ENCODE results near the gene SF3A1. TPM values are rescaled to one million over a fixed set of nuclear protein-coding genes. Genes with fewer than 3 reads are reported as not detected.

SF3A1 gene
- total and polyA plus RNA-seq, 3 donors from 2014 or later, result 159 to 272 (median 174) TPM

DNA sequence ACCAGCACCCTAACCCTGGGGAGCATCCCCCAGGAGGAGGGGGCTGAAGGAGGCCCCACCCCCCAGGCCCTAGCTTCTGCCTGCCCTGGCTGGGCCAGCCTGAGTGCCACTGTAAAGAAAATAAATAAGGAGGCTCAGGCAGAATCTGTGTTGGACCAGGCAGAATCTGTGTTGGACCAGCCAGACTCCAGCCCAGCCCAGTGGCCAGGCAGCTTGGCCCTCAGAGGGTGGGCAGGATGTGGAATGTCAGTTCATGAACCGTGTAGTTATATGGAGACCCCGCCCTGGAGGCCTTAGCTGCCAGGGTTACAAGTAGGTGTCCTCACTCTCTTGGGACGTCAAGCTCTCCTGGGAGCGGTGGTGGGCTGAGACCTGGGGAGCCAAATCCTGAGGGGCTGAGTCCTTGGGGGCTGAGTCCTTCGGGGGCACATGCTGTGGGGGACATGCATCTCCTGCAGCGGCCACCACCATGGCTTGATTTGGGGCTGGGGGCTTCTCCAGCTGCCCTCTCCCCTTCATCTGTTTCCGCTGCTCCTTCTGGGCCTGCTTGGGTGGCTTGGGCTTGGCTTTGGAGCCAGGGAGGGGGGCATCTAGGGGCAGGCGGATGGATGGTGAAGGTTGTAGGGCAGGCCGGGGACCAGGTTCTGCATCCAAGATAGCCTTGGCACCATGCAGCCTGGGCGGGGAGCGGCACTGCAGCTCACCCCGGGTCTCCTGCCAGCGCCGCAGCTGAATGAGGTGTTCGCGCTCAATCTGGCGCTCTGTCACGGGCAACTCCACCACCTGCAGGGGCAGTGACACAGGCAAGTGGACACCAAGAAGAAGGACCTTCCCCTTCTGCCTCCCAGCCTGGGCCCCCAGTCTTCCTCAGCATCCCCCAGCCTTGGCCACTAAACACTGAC lies 64.4 kb downstream of the SF3A1 start:
- TF ChIP-seq POLR2A (IDR thresholded peaks at IDR 0.05) (no peak), CTCF (IDR thresholded peaks at IDR 0.05) (no peak)
- Histone ChIP-seq H3K9me3 (no peaks in the 10 kb centered on the region), H3K27me3 (no peaks in the 10 kb centered on the region), H3K27ac (peak overlapping the region; percentile 82 to 85), H3K36me3 (ENCODE audit: low read depth, missing control alignments) (no peaks in the 10 kb centered on the region), H3K4me3 (no peak overlapping the region), H3K4me1 (peaks cover 35% of the 10 kb centered on the region)
- intact Hi-C loops (cut with DNase I; ENCODE audit: low total_unique reads), result no loop called here
- DNase-seq, result no peak
- 90 to 97% methylated on average over 15 to 18 of the region's 18 CpGs for WGBS, 2 donors

GRCh38 chr22:30291058-30291892 lies 65.4 kb downstream of the SF3A1 start:
- Histone ChIP-seq H3K36me3 (ENCODE audit: low read depth, missing control alignments) (no peaks in the 10 kb centered on the region), H3K9me3 (no peaks in the 10 kb centered on the region), H3K27me3 (no peaks in the 10 kb centered on the region), H3K4me1 (peaks cover 35% of the 10 kb centered on the region), H3K27ac (peak overlapping the region; percentile 82 to 85), H3K4me3 (no peak overlapping the region)
- TF ChIP-seq CTCF (IDR thresholded peaks at IDR 0.05) (no peak), POLR2A (IDR thresholded peaks at IDR 0.05) (no peak)
- intact Hi-C loops (cut with DNase I; ENCODE audit: low total_unique reads), result no loop called here
- whole genome bisulfite sequencing, 2 donors, result 52 to 69% methylated on average over 4 to 13 of the region's 13 CpGs
- DNase-seq, result peak; percentile 94

DNA sequence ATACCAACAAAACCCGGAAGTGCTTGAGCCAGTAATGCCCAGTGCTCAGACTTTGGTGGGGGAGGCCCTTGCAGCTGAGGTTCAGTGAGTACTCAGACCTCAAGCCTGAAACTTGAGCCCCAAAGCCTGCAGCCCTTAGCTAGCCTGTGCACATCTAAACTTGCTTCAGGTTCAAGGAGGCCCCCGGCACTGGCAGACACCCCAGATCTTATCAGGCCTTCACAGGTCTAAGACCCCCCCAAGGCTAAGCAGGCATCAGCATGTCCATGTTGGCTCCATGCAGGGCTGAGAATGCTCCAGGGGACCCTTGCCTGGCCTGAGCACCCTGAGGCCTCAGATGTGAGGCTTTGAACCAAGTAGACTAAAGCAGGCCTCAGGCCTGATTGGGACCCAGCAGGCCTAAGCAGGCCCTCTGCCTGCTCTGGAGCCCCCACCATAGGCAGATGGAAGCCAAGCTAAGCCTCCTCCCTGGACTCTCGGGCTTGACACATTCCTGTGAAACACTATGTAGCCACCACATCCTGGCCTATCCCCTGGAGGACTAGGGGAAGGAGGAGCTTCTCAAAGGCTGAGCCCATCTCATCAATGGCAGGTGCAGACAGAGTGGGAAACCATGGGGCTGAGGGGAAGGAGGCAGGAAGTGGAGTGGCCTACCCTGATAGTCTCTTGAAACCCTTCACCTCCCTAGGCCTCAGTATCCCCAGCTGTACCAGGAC lies 66.2 kb downstream of the SF3A1 start:
- H3K27ac ChIP-seq, result peak overlapping the region; percentile 82 to 85
- intact Hi-C loops (cut with DNase I; ENCODE audit: low total_unique reads), result no loop called here
- WGBS, 2 donors, result 21% methylated on average over 3 of the region's 3 CpGs; no CpG with 5 or more reads in 1 of the 2 donors
- no peaks in the 10 kb centered on the region for H3K27me3 ChIP-seq
- H3K4me1 ChIP-seq, result peaks cover 35% of the 10 kb centered on the region
- H3K36me3 ChIP-seq (ENCODE audit: low read depth, missing control alignments), result no peaks in the 10 kb centered on the region
- H3K9me3 ChIP-seq, result no peaks in the 10 kb centered on the region
- DNase-seq, result no peak
- H3K4me3 ChIP-seq, result no peak overlapping the region
- TF ChIP-seq POLR2A (IDR thresholded peaks at IDR 0.05), result no peak

- peaks cover 35% of the 10 kb centered on the region for H3K4me1 ChIP-seq
- DNase-seq, result no peak
- H3K27me3 ChIP-seq, result no peaks in the 10 kb centered on the region
- no peaks in the 10 kb centered on the region for H3K9me3 ChIP-seq
- H3K27ac ChIP-seq, result peak overlapping the region; percentile 82 to 85
- H3K4me3 ChIP-seq, result peak overlapping the region; percentile 90 to 92
- H3K36me3 ChIP-seq (ENCODE audit: low read depth, missing control alignments), result no peaks in the 10 kb centered on the region
- 3 to 15% methylated on average over 5 to 12 of the region's 12 CpGs for WGBS, 2 donors
- intact Hi-C loops (cut with DNase I; ENCODE audit: low total_unique reads), result no loop called here
- TF ChIP-seq POLR2A (IDR thresholded peaks at IDR 0.05) (no peak), CTCF (IDR thresholded peaks at IDR 0.05) (no peak)
These were observed 66.7 kb downstream of the SF3A1 start for GRCh38 chr22:30289980-30290313.

Data from testis (tissue), 3 donors.